SW480 (cell line): ENCODE results near the gene POU3F2.

Source experiments
- DNase-seq: peaks from one replicate; pipeline ENCODE4 v3.0.0-alpha.2; 2016; ENCODE audit warnings: low spot score

POU3F2 gene

GRCh38 chr6:98834060-98835031 is at the start of gene POU3F2:
Gene POU3F2 (plus strand): TSS chr6:98834574. CDS start chr6:98834874, 300 bp downstream.
- DNase-seq: peak; percentile 93

- no peak for DNase-seq
These were observed 46.9 kb upstream of the POU3F2 start for GRCh38 chr6:98787435-98787834.

GRCh38 chr6:98787961-98788360 is 46.4 kb upstream of the POU3F2 start:
- DNase-seq: no peak

- no peak for DNase-seq
These were observed 40.0 kb upstream of the POU3F2 start for GRCh38 chr6:98794307-98794842.

- no peak for DNase-seq
These were observed 37.0 kb upstream of the POU3F2 start for GRCh38 chr6:98797217-98797994.

- DNase-seq: no peak
These were observed 33.5 kb upstream of the POU3F2 start for GRCh38 chr6:98800866-98801265.

GRCh38 chr6:98808541-98809210 is 25.7 kb upstream of the POU3F2 start:
- DNase-seq: no peak

GRCh38 chr6:98812220-98812619 is 22.2 kb upstream of the POU3F2 start:
- no peak for DNase-seq

- no peak for DNase-seq
These were observed 17.6 kb upstream of the POU3F2 start for GRCh38 chr6:98816799-98817198.

- DNase-seq: no peak
These were observed 12.5 kb upstream of the POU3F2 start for GRCh38 chr6:98821756-98822405.

GRCh38 chr6:98823428-98824161 is 10.8 kb upstream of the POU3F2 start:
- DNase-seq: no peak

- no peak for DNase-seq
These were observed 10.0 kb upstream of the POU3F2 start for GRCh38 chr6:98824162-98824901.

GRCh38 chr6:98824902-98825599 is 9.3 kb upstream of the POU3F2 start:
- DNase-seq: no peak

- DNase-seq: no peak
These were observed 8.7 kb upstream of the POU3F2 start for GRCh38 chr6:98825600-98826230.

GRCh38 chr6:98827295-98828159 is 6.8 kb upstream of the POU3F2 start:
- no peak for DNase-seq

- no peak for DNase-seq
These were observed 6.1 kb upstream of the POU3F2 start for GRCh38 chr6:98828211-98828788.

- peak; percentile 19 for DNase-seq
These were observed 5.4 kb upstream of the POU3F2 start for GRCh38 chr6:98828941-98829411.

- DNase-seq: no peak
These were observed 4.2 kb upstream of the POU3F2 start for GRCh38 chr6:98830146-98830545.
